Vagina (tissue), 2 donors: ENCODE measurements around the gene EIF1.

ENCODE experiments used
- CTCF ChIP-seq, 3 experiments: fragments of 450-650 bp in 2 of 3; fragments of 200-600 bp in 1 of 3; sonication (generic) in 1 of 3; IDR thresholded peaks; one replicate each; pipeline ENCODE4 v1.5.1; 2017 to 2019; ENCODE audit warnings: antibody characterized with exemption in 3 of 3, mild to moderate bottlenecking in 2 of 3, moderate library complexity in 2 of 3
- POLR2A ChIP-seq, 2 donors: fragments of 450-650 bp; IDR thresholded peaks; one replicate each; pipeline ENCODE4 v1.6.1; 2017; ENCODE audit warnings: antibody characterized with exemption in 2 of 2, mild to moderate bottlenecking in 2 of 2, moderate library complexity in 2 of 2
- POLR2AphosphoS5 ChIP-seq, 2 donors: sonication (generic); formaldehyde crosslinking; IDR thresholded peaks; one replicate each; pipeline ENCODE4 v1.9.0; 2017; ENCODE audit warnings: antibody characterized with exemption in 2 of 2, mild to moderate bottlenecking in 2 of 2, low read depth in 1 of 2; ENCODE audit not compliant: insufficient read depth in 1 of 2

DNA sequence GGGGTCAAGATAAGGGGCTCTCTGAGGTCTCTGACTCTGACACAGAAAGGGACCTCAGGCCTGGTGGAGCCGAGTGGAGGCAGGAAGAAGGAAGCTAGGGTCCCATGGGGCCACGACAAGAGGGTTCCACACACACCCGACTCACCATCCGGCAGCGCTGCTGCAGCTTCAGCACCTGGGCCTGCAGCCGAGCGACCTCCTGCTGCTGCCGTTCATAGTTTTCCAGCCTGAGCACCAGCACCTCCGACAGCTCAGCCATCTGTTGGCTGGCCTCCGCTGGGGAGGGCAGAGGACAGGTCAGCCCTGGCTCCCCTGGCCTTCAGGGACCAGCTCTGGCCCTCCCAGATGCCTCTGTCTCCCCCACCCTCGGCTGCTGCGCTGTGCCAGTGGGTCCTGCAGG is 39.4 kb downstream of the EIF1 start:
- no peak for TF ChIP-seq CTCF (IDR thresholded peaks at IDR 0.05)
- TF ChIP-seq POLR2A (IDR thresholded peaks at IDR 0.05): no peak
- TF ChIP-seq POLR2AphosphoS5 (IDR thresholded peaks at IDR 0.05; ENCODE audit: insufficient read depth in 1 of 2, low read depth in 1 of 2): no peak
